SK-N-MC (cell line): Measurements from ENCODE around the gene DSCAM.

Experiments
- DNase-seq: peaks from one replicate; pipeline ENCODE4 v3.0.0-alpha.2; 2011; ENCODE audit warnings: low read depth, low spot score
- H3K27ac ChIP-seq: fragments of 200-600 bp; sonication (generic); 2 replicates; pipeline ENCODE4 v1.5.1; 2016; ENCODE audit warnings: mixed run types
- H3K36me3 ChIP-seq: fragments of 200-600 bp; sonication (generic); 2 replicates; pipeline ENCODE4 v1.6.1; 2017; ENCODE audit warnings: antibody characterized with exemption, low read length, mixed read lengths; ENCODE audit not compliant: insufficient read depth
- H3K4me3 ChIP-seq: fragments of 200-600 bp; sonication (generic); 2 replicates; pipeline ENCODE4 v1.5.1; 2016
- H3K9ac ChIP-seq: fragments of 200-600 bp; sonication (generic); 2 replicates; pipeline ENCODE4 v1.8.0; 2017; ENCODE audit warnings: mixed run types, mixed read lengths; ENCODE audit not compliant: insufficient read length
- H3K9me3 ChIP-seq: fragments of 200-600 bp; sonication (generic); 2 replicates; pipeline ENCODE4 v1.6.1; 2017; ENCODE audit warnings: low read depth, mild to moderate bottlenecking, antibody characterized with exemption, low read length, moderate library complexity, mixed read lengths
- EZH2 ChIP-seq: fragments of 200-600 bp; sonication (generic); IDR thresholded peaks from one replicate; pipeline ENCODE4 v1.6.1; 2017; ENCODE audit warnings: antibody characterized with exemption
- FOXP2 ChIP-seq: optimal IDR thresholded peaks from 2 replicates; pipeline ENCODE3; 2011; ENCODE audit warnings: mild to moderate bottlenecking, moderate library complexity; ENCODE audit not compliant: insufficient read depth; ENCODE audit errors: extremely low read length, control extremely low read depth
- POLR2AphosphoS5 ChIP-seq: IDR thresholded peaks from 2 replicates; pipeline ENCODE4 v1.6.1; 2012; ENCODE audit warnings: mild to moderate bottlenecking, low read depth, low read length, borderline replicate concordance

Gene DSCAM

DNA sequence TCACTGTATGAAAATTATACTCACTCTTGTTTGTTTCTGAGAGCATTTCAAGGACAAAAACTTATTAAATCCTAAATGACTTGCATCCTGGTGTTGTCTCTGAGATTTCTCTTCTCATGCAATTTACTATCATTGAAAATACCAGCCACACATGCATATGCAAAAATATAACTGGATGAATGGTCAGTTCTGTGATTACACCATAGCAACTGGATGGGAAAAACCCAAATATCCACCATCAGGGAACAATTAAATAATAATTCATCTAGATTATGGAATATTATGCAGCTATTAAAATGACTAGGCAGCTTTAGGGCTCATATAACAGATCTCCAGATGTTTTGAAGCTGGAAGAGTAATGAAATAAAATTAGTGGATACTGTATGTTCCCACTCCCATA lies 11.6 kb upstream of the DSCAM start:
- no peak for DNase-seq
- no peak for TF ChIP-seq EZH2
- no peak for TF ChIP-seq FOXP2
- no peak for TF ChIP-seq POLR2AphosphoS5
- Histone ChIP-seq H3K9ac (no peak overlapping the region), H3K27ac (no peak overlapping the region), H3K4me3 (no peak overlapping the region), H3K9me3 (no peaks in the 10 kb centered on the region), H3K36me3 (no peaks in the 10 kb centered on the region)

DNA sequence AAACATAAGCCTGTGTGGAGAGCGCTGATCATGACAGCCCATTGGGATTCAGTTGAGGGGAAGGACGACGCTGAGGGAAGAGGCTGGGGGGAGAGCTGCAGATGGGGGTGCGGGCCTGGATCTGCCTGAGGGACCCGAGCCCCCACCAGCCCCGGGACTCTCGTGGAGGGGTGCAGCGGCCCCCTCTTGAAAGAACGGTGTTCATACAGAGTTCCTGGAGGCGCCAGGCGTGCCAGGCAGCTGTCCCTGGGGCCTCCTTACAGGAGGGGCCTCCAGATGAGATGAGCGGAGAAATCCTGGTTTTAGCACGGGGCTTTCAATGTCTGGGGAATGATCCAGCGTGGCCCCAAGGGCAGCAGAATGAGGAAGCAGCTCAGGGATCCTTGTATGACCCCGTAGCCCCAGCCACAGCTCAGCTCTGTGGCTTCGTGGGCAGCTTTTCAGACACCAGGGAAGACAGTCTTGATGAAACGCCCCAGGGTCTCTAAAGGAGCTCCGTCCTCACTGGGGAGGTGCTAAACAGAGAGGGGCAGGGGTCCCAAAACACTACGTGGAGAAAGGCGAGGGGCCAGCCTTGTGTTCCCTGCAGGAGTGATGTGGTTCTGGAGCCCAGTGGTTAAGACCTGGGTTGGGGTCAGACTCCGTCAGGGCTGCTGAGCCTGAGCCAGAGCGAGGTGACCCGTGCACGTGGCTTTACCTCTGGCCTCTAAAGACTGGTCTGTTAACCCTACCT lies 7.2 kb upstream of the DSCAM start:
- Histone ChIP-seq H3K9ac (no peak overlapping the region), H3K27ac (no peak overlapping the region), H3K36me3 (no peaks in the 10 kb centered on the region), H3K4me3 (no peak overlapping the region), H3K9me3 (no peaks in the 10 kb centered on the region)
- TF ChIP-seq POLR2AphosphoS5: no peak
- TF ChIP-seq FOXP2: no peak
- no peak for TF ChIP-seq EZH2
- no peak for DNase-seq

DNA sequence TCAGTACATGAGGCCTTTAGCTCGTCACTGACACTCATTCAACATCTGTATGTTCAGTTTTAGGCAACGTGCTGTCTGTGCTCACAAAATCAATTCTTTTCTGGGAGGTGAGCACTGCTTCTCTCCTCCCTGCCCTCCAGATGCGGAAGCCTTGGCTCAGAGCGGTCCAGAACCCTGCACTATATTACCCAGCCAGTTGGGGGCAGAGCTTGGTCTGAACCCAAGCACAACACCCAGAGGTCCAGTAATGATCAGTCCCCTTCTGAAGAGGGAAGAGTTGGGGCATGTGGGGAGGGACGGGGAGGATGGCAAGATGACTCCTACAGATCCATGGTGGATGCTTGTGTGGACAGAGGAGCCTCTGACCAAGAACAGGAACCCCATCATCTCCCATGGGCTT lies 5.6 kb upstream of the DSCAM start:
- Histone ChIP-seq H3K9me3 (no peaks in the 10 kb centered on the region), H3K27ac (no peak overlapping the region), H3K9ac (no peak overlapping the region), H3K36me3 (no peaks in the 10 kb centered on the region), H3K4me3 (no peak overlapping the region)
- DNase-seq: no peak
- TF ChIP-seq POLR2AphosphoS5 (no peak), FOXP2 (no peak), EZH2 (no peak)

DNA sequence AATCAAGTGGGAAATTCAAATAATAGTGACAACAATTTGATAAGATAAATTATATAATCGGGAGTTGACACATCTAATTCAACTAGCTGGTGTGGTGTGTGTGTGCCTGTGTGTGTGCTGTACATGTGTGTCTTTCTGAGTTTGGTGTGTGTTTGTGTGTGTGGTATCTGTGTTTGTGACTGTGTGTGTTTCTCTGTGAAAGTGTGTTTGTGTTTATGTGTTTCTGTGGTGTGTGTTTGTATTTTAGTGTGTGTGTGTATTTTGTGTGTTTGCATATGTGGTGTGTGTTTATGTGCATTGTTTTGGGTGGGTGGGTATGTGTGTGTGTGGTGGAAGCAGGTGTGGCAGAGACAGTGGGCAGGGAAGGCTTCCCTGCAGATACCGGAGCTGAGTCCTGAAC lies 4.8 kb upstream of the DSCAM start:
- no peak for DNase-seq
- H3K9ac ChIP-seq: no peak overlapping the region
- H3K9me3 ChIP-seq: no peaks in the 10 kb centered on the region
- H3K27ac ChIP-seq: no peak overlapping the region
- H3K36me3 ChIP-seq: no peaks in the 10 kb centered on the region
- no peak for TF ChIP-seq EZH2
- TF ChIP-seq FOXP2: no peak
- no peak for TF ChIP-seq POLR2AphosphoS5
- no peak overlapping the region for H3K4me3 ChIP-seq

DNA sequence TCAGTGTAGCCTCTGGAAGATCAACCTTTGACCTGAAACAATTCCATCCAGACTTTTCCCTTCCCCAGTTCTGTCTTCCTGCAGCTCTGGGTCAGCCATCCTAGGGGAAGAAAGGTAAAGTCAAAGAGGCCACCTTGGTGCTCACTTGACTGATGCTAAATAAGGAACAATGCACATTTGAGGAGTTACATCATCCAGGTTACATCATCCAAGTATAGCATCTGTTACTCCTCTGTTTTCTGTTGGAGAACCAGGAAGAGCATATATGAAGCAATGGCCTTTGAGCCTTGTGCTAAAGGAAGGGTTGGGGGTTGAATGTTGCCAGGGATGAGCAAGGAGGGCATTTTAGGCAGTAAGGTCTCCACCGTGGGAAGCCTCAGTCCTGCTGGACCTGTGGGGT lies 3.1 kb upstream of the DSCAM start:
- no peak for TF ChIP-seq FOXP2
- no peak for TF ChIP-seq EZH2
- no peak for TF ChIP-seq POLR2AphosphoS5
- Histone ChIP-seq H3K36me3 (no peaks in the 10 kb centered on the region), H3K9me3 (no peaks in the 10 kb centered on the region), H3K9ac (no peak overlapping the region), H3K27ac (no peak overlapping the region), H3K4me3 (no peak overlapping the region)
- DNase-seq: no peak

DNA sequence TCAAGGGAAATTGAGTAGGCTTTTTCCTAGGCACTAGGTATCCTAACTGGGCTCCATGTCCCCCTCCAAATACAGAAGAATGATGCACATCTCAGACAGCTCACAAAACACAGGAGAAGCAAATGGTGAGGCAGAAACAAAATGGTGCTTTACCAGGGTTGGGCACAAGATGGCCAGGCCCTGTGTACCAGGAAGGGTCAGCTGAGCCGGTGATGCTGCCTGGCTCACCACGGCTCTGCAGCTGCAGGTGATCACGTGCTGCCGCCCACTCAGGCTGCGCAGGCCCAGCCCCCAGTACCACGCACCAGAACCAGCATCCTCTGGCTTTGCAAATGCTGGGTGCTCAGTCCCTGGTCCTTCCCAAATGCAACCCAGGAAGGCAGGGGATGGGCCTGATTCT lies 993 bp upstream of the DSCAM start:
- DNase-seq: no peak
- Histone ChIP-seq H3K27ac (no peak overlapping the region), H3K36me3 (no peaks in the 10 kb centered on the region), H3K9me3 (no peaks in the 10 kb centered on the region), H3K9ac (no peak overlapping the region), H3K4me3 (no peak overlapping the region)
- TF ChIP-seq EZH2 (no peak), FOXP2 (no peak), POLR2AphosphoS5 (no peak)

DNA sequence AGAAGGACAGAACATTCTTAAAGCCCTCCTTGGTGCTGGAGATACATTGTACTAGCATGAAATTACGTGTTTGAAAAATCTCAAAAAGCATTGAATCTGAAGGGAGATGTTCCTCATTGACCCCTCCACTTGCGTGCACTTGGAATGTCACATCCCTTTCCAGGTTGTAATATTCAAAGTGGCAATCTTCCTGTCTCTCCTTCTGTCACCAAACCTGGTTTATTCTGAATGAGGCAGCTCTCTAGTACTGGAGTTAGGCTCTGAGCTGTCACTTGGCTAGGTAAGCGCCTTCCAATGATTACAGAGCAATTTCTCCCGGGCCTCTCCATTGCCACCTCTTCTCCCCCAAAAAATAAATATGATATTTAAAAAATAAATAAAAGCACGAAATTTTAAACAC lies 855 bp downstream of the DSCAM start:
- H3K9ac ChIP-seq: no peak overlapping the region
- no peaks in the 10 kb centered on the region for H3K9me3 ChIP-seq
- TF ChIP-seq EZH2 (no peak), FOXP2 (no peak), POLR2AphosphoS5 (no peak)
- DNase-seq: no peak
- H3K36me3 ChIP-seq: no peaks in the 10 kb centered on the region
- H3K27ac ChIP-seq: no peak overlapping the region
- H3K4me3 ChIP-seq: no peak overlapping the region

DNA sequence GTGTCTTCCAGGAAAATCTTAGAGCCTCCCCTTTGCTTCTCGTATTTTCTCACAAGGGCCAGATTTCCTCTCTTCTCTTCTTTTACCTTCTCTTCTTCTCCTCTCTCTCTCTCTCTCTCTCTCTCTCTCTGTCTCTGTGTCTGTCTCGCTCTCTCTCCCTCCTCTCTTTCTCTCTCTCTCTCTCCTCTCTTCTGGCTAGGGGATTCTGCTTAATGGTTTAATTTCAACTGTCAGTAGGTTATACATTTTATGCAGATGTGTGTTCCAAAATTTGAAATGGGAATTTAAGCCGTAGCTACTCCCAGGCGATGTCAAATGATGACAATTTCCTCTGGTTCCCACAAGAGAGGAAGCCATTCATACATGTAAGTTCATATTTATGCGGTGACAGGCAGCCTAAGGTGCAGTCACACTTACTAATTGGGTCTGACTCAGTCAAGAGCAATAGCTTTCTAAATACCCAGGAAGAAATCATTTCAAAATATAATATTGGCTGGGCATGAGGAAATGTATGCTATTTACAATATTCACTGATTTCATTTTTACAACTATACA lies 1.4 kb downstream of the DSCAM start:
- H3K36me3 ChIP-seq: no peaks in the 10 kb centered on the region
- no peaks in the 10 kb centered on the region for H3K9me3 ChIP-seq
- no peak for DNase-seq
- TF ChIP-seq FOXP2 (no peak), POLR2AphosphoS5 (no peak), EZH2 (no peak)
- no peak overlapping the region for H3K9ac ChIP-seq
- no peak overlapping the region for H3K4me3 ChIP-seq
- H3K27ac ChIP-seq: no peak overlapping the region
